ENCODE data around the gene BGLAP.

Gene BGLAP

DNA sequence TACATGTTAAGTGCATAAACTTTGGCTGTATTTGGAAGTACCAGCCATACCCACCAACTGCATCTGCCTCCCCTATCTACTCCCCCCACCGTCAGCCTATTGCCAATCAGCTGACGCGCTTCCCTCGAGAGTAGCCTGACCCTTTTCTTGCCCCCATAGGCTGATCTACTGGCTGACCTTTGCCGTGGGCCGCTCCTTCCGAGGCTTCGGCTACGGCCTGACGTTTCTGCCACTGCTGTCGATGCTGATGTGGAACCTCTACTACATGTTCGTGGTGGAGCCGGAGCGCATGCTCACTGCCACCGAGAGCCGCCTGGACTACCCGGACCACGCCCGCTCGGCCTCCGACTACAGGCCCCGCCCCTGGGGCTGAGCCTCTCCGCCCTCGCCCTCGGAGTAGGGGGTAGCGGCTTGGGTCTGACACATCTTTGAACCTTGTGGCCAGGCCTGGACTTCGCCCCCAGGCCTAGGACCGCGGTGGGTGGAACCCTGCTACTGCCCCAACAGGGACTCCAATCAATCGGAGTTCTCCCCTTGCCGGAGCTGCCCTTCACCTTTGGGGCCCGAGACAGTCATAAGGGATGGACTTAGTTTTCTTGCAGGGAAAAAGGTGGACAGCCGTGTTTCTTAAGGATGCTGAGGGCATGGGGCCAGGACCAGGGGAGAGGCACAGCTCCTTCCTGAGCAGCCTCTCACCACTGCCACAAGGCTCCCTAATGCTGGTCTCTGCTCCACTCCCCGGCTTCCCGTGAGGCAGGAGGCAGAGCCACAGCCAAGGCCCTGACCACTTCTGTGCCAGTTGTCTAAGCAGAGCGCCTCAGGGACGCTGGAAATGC, 49.5 kb downstream of the BGLAP start:
- DNase-seq (ENCODE audit: low read depth in 2 of 2): peak in 1 of 2 donors; percentile 23

Measured in stimulated activated CD8-positive, alpha-beta memory T cell treated with anti-CD3 and anti-CD28 coated beads, Interleukin-2, amount 100 ng/mL, for 48 hours (primary cell).